ENCODE data around the gene TNFRSF21. TPM values are rescaled to one million over a fixed set of nuclear protein-coding genes. Genes with fewer than 3 reads are reported as not detected.

Gene TNFRSF21
- total and polyA plus RNA-seq, 2 donors from 2014 or later, result 40.3 to 45.5 TPM

DNA sequence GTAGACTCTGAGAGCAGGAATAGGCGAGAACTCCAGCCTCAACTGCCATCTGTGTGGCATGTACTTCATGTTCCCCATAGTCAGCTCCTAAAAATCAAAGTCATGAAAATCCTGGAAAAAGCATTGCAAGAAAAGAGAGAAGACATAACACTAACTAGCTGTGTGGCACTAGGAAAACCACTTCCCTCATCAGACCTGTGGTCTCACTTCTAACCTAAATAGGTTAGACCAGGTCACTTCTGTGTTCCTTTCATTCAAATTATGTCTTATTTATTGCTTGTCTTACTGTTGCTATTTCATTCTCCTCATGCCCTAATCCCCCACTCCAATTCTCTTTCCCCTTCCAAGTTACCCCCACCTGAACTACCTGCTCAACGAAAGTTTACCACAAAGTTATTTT lies 70.2 kb downstream of the TNFRSF21 start:
- H3K9me3 ChIP-seq (ENCODE audit: control insufficient read depth in 2 of 3, insufficient read depth in 1 of 3, low read length in 3 of 3), result no peaks in the 10 kb centered on the region
- H3K4me3 ChIP-seq (ENCODE audit: low read length in 3 of 3), result no peak overlapping the region
- peaks cover 0 to 4% (median 0%) of the 10 kb centered on the region in 3 donors for H3K36me3 ChIP-seq (ENCODE audit: control insufficient read depth in 2 of 3, insufficient read depth in 3 of 3, low read length in 3 of 3)
- FAIRE-seq, result no peak
- DNase-seq, result no peak
- no peaks in the 10 kb centered on the region for H3K27me3 ChIP-seq (ENCODE audit: control insufficient read depth, insufficient read depth, low read length)
- no peak overlapping the region for H3K27ac ChIP-seq (ENCODE audit: low read depth in 2 of 2, low read length in 2 of 2)
- H3K9ac ChIP-seq (ENCODE audit: low read length in 3 of 3), result no peak overlapping the region
- peaks cover 3 to 17% (median 7%) of the 10 kb centered on the region in 3 donors for H3K4me1 ChIP-seq (ENCODE audit: control insufficient read depth in 2 of 3, insufficient read depth in 2 of 3, low read depth in 1 of 3, low read length in 3 of 3)
- intact Hi-C loops (cut with DNase I), result no loop called here
- TF ChIP-seq, protein P1, sequence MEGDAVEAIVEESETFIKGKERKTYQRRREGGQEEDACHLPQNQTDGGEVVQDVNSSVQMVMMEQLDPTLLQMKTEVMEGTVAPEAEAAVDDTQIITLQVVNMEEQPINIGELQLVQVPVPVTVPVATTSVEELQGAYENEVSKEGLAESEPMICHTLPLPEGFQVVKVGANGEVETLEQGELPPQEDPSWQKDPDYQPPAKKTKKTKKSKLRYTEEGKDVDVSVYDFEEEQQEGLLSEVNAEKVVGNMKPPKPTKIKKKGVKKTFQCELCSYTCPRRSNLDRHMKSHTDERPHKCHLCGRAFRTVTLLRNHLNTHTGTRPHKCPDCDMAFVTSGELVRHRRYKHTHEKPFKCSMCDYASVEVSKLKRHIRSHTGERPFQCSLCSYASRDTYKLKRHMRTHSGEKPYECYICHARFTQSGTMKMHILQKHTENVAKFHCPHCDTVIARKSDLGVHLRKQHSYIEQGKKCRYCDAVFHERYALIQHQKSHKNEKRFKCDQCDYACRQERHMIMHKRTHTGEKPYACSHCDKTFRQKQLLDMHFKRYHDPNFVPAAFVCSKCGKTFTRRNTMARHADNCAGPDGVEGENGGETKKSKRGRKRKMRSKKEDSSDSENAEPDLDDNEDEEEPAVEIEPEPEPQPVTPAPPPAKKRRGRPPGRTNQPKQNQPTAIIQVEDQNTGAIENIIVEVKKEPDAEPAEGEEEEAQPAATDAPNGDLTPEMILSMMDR (IDR thresholded peaks at IDR 0.05; ENCODE audit: borderline replicate concordance, extremely low read depth, insufficient read depth), result no peak

DNA sequence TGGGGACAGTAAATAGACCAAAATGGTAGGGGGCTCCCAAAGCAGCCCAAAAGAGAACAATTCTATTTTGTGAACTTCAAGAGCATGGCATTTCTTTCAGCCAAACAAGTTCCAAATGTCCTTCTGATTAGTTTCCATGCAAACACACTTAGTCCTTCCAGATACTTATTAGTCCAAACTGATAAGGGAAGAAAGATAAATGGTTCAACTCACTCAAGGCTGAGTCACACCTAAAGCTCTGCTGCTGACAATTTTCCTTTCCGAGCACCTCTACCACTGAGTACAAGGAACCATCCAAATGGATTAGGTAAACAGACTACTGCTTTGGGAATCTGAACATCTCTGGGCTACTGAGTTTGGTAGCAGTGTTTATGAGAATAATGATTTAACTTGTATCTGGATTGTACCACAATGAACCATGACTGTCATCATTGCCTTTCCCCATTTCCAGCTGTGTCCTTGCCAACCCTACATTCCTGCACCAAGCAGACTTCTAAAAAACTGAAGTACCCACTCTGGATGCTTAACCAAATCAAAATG lies 71.2 kb downstream of the TNFRSF21 start:
- DNase-seq (no peak), FAIRE-seq (no peak)
- Histone ChIP-seq H3K27ac (ENCODE audit: low read depth in 2 of 2, low read length in 2 of 2) (no peak overlapping the region), H3K4me3 (ENCODE audit: low read length in 3 of 3) (no peak overlapping the region), H3K36me3 (ENCODE audit: control insufficient read depth in 2 of 3, insufficient read depth in 3 of 3, low read length in 3 of 3) (peaks cover 0 to 4% (median 0%) of the 10 kb centered on the region in 3 donors), H3K9me3 (ENCODE audit: control insufficient read depth in 2 of 3, insufficient read depth in 1 of 3, low read length in 3 of 3) (no peaks in the 10 kb centered on the region), H3K9ac (ENCODE audit: low read length in 3 of 3) (no peak overlapping the region), H3K4me1 (ENCODE audit: control insufficient read depth in 2 of 3, insufficient read depth in 2 of 3, low read depth in 1 of 3, low read length in 3 of 3) (peaks cover 3 to 17% (median 7%) of the 10 kb centered on the region in 3 donors), H3K27me3 (ENCODE audit: control insufficient read depth, insufficient read depth, low read length) (no peaks in the 10 kb centered on the region)
- intact Hi-C loops (cut with DNase I), result no loop called here
- TF ChIP-seq, protein P1 (IDR thresholded peaks at IDR 0.05; ENCODE audit: borderline replicate concordance, extremely low read depth, insufficient read depth), result no peak

DNA sequence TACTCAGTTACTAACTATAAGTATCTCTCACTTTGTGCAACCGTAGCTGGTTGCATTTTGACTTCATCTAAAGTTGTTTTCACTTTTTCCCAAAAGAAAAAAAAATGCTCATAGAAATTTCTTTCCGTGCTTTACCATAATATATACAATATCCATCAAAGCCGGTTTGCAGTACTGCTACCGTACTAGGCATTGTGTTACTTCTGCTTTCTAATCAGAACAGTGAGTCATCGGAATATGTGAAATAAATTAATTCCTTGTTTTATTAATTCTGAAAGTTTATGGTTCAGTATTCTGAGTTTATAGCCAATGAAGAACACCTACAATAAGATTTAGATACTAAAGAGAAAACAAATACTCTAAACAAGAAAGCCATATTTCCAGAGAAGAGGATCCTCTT lies 72.5 kb downstream of the TNFRSF21 start:
- no peaks in the 10 kb centered on the region for H3K27me3 ChIP-seq (ENCODE audit: control insufficient read depth, insufficient read depth, low read length)
- TF ChIP-seq, protein P1 (IDR thresholded peaks at IDR 0.05; ENCODE audit: borderline replicate concordance, extremely low read depth, insufficient read depth), result no peak
- peaks cover 0 to 4% (median 0%) of the 10 kb centered on the region in 3 donors for H3K36me3 ChIP-seq (ENCODE audit: control insufficient read depth in 2 of 3, insufficient read depth in 3 of 3, low read length in 3 of 3)
- H3K9ac ChIP-seq (ENCODE audit: low read length in 3 of 3), result no peak overlapping the region
- H3K27ac ChIP-seq (ENCODE audit: low read depth in 2 of 2, low read length in 2 of 2), result no peak overlapping the region
- intact Hi-C loops (cut with DNase I), result no loop called here
- no peak overlapping the region for H3K4me3 ChIP-seq (ENCODE audit: low read length in 3 of 3)
- peaks cover 0 to 12% (median 4%) of the 10 kb centered on the region in 3 donors for H3K4me1 ChIP-seq (ENCODE audit: control insufficient read depth in 2 of 3, insufficient read depth in 2 of 3, low read depth in 1 of 3, low read length in 3 of 3)
- no peaks in the 10 kb centered on the region for H3K9me3 ChIP-seq (ENCODE audit: control insufficient read depth in 2 of 3, insufficient read depth in 1 of 3, low read length in 3 of 3)
- DNase-seq (no peak), FAIRE-seq (no peak)

Measured in kidney (tissue), 14 donors.